C4-2B (cell line): Measurements from ENCODE around the gene RPL12.

Source experiments
- H3K27ac ChIP-seq: fragments of 450-650 bp; 2 replicates; pipeline ENCODE4 v1.5.1; 2017
- CTCF ChIP-seq: fragments of 450-650 bp; conservative IDR thresholded peaks from 2 replicates; pipeline ENCODE4 v1.5.1; 2017; ENCODE audit warnings: mild to moderate bottlenecking
- ZFX ChIP-seq: fragments of 450-650 bp; IDR thresholded peaks from 2 replicates; pipeline ENCODE4 v1.6.1; 2017

RPL12 gene

GRCh38 chr9:127494304-127494702 is 43.1 kb upstream of the RPL12 start:
- no peak for TF ChIP-seq ZFX
- no peak for TF ChIP-seq CTCF
- H3K27ac ChIP-seq = no peak overlapping the region

- H3K27ac ChIP-seq = no peak overlapping the region
- no peak for TF ChIP-seq CTCF
- TF ChIP-seq ZFX = no peak
Observed at GRCh38 chr9:127493592-127494303, 42.5 kb upstream of the RPL12 start.

- TF ChIP-seq ZFX = no peak
- no peak for TF ChIP-seq CTCF
- H3K27ac ChIP-seq = no peak overlapping the region
Observed at GRCh38 chr9:127492616-127493015, 41.4 kb upstream of the RPL12 start.

GRCh38 chr9:127491516-127491915 is 40.3 kb upstream of the RPL12 start:
- H3K27ac ChIP-seq = no peak overlapping the region
- TF ChIP-seq ZFX (no peak), CTCF (no peak)

- no peak for TF ChIP-seq ZFX
- TF ChIP-seq CTCF = no peak
- no peak overlapping the region for H3K27ac ChIP-seq
Observed at GRCh38 chr9:127490535-127491230, 39.5 kb upstream of the RPL12 start.

GRCh38 chr9:127489471-127490115 is 38.4 kb upstream of the RPL12 start:
- no peak overlapping the region for H3K27ac ChIP-seq

More at GRCh38 chr9:127489471-127490115, 38.4 kb upstream of the RPL12 start:
- no peak for TF ChIP-seq CTCF
- TF ChIP-seq ZFX = no peak
